GM12878 (cell line): ENCODE measurements around the gene PMM1. TPM values are rescaled to one million over a fixed set of nuclear protein-coding genes. Genes with fewer than 3 reads are reported as not detected.
"Not testable (repeated sequence)": the region's sequence is repeated elsewhere in the genome, so short reads cannot be mapped to it uniquely, and the experiment has no call there.

ENCODE experiments used
- ATAC-seq: fragments of 200-7000 bp; cut with Tn5 transposase; 3 replicates; pipeline ENCODE4 v1.9.1; 2020; ENCODE audit warnings: mild to moderate bottlenecking, moderate library complexity
- BruUV-seq: library from RNA; stranded (reverse); fragments of 400-500 nt; replicated peaks from 2 replicates; lab custom pipeline; 2021; lab: Mats Ljungman, UMichigan
- CTCF ChIA-PET: fragments of 300-600 bp; sonication (Branson Sonifier 250); formaldehyde crosslinking; extraction: SDS; loops from one replicate; lab custom pipeline; 2021; ENCODE audit warnings: inconsistent platforms; lab: Yijun Ruan, JAX
- POLR2A ChIA-PET: fragments of 350-600 bp; formaldehyde crosslinking; extraction: SDS; loops from one replicate; lab custom pipeline; 2021; ENCODE audit warnings: inconsistent platforms; lab: Charles Lee
- RAD21 ChIA-PET: fragments of 300-600 bp; sonication (Branson Sonifier 250); formaldehyde crosslinking; loops from one replicate; lab custom pipeline; 2023; ENCODE audit warnings: antibody characterized with exemption; ENCODE audit not compliant: unreplicated experiment; lab: Charles Lee
- SMC1A ChIA-PET: fragments of 300-600 bp; sonication (Branson Sonifier 250); formaldehyde crosslinking; loops from one replicate; lab custom pipeline; 2023; ENCODE audit not compliant: unreplicated experiment, uncharacterized antibody; lab: Charles Lee
- DNase-seq: peaks from one replicate; pipeline ENCODE4 v3.0.0-alpha.2; 2011; ENCODE audit warnings: low read depth, low spot score
- FAIRE-seq: peaks from 3 replicates; lab custom pipeline; 2011; peaks lifted over from hg19 to GRCh38; lab: Jason Lieb, UNC
- H2AFZ ChIP-seq: 2 replicates; pipeline ENCODE4 v1.6.0; 2011; ENCODE audit warnings: low read depth, low read length, control low read depth; ENCODE audit not compliant: control insufficient read depth
- H3K27ac ChIP-seq: 2 replicates; pipeline ENCODE4 v1.5.1; 2011; ENCODE audit warnings: control low read depth; ENCODE audit not compliant: control insufficient read depth, insufficient read depth
- H3K27me3 ChIP-seq, 2 experiments: replicated peaks in 1 of 2; 2 replicates each; pipeline versions ENCODE4 v1.6.0 to v1.6.1; 2011; ENCODE audit warnings: low read length in 1 of 2; ENCODE audit not compliant: control insufficient read depth in 2 of 2, insufficient read depth in 2 of 2
- H3K36me3 ChIP-seq, 2 experiments: 2 replicates each; pipeline ENCODE4 v1.5.1; 2011; ENCODE audit warnings: low read length in 1 of 2; ENCODE audit not compliant: control insufficient read depth in 2 of 2, insufficient read depth in 2 of 2
- H3K4me1 ChIP-seq: 2 replicates; pipeline ENCODE4 v1.6.1; 2011; ENCODE audit warnings: mild to moderate bottlenecking, low read length, moderate library complexity, mixed read lengths; ENCODE audit not compliant: control insufficient read depth, insufficient read depth
- H3K4me2 ChIP-seq: 2 replicates; pipeline ENCODE4 v1.6.0; 2011; ENCODE audit warnings: control low read depth; ENCODE audit not compliant: control insufficient read depth, insufficient read depth
- H3K4me3 ChIP-seq: fragments of 200-600 bp; sonication (generic); 2 replicates; pipeline ENCODE4 v1.5.1; 2016
- H3K79me2 ChIP-seq: 2 replicates; pipeline ENCODE4 v1.6.0; 2011; ENCODE audit warnings: low read length; ENCODE audit not compliant: control insufficient read depth, insufficient read depth
- H3K9ac ChIP-seq: 2 replicates; pipeline ENCODE4 v1.8.0; 2011; ENCODE audit warnings: low read length, control low read depth, mixed read lengths; ENCODE audit not compliant: control insufficient read depth, insufficient read depth
- H3K9me3 ChIP-seq: replicated peaks from 3 replicates; pipeline ENCODE4 v1.5.1; 2011; ENCODE audit warnings: mild to moderate bottlenecking, low read length; ENCODE audit not compliant: control insufficient read depth, insufficient read depth
- H4K20me1 ChIP-seq: 2 replicates; pipeline ENCODE4 v1.6.0; 2011; ENCODE audit not compliant: control insufficient read depth, insufficient read depth
- LARP7 ChIP-seq: fragments of 450-650 bp; IDR thresholded peaks from 2 replicates; pipeline ENCODE4 v1.6.1; 2017; ENCODE audit warnings: mild to moderate bottlenecking
- WGBS: methylation state at CpG from one replicate; pipeline ENCODE4 v1.1.6; 2016; ENCODE audit warnings: low lambda C conversion rate; ENCODE audit not compliant: insufficient replicate concordance, insufficient coverage; ENCODE audit errors: missing lambda C conversion rate; 5-methylcytosine and 5-hydroxymethylcytosine counted together
- in situ Hi-C: fragments of 300-500 bp; cut with MboI; formaldehyde crosslinking; loops from 9 replicates; pipeline ENCODE4 v1.14.3; 2018; ENCODE audit warnings: mixed read lengths
- intact Hi-C: fragments of 100-400 bp; cut with micrococcal nuclease; formaldehyde crosslinking; loops from one replicate; pipeline ENCODE4 v1.14.2; 2022; ENCODE audit not compliant: unreplicated experiment
- polyA plus RNA-seq, 11 experiments: library from polyadenylated mRNA; depleted of rRNA in 4 of 11; unstranded in 6 of 11; stranded (reverse) in 5 of 11; fragments of >200 nt; fragmentation: Nextera tagmentation in 4 of 11; fragmentation: Illumina TruSeq in 1 of 11; extraction: Ambion mirVana in 4 of 11; extraction: Trizol in 1 of 11; gene quantifications; 1 replicate in 1 of 11; 2 replicates in 10 of 11; pipeline versions ENCODE4 v1.2.1 to v1.2.3, GENCODE V29; 2011 to 2016; ENCODE audit warnings: inconsistent platforms in 2 of 11, missing spikeins in 2 of 11, low read depth in 1 of 11
- total RNA-seq, 4 experiments: library from RNA; depleted of rRNA in 3 of 4; stranded (reverse); fragments of >200 nt in 3 of 4; fragmentation: Illumina TruSeq in 1 of 4; extraction: Trizol in 1 of 4; gene quantifications; 2 replicates each; pipeline versions ENCODE4 v1.2.1 to v1.2.3, GENCODE V29; 2013 to 2021
- TF ChIP-seq, protein P1 (sequence below): fragments of 150-350 bp; IDR thresholded peaks from 2 replicates; pipeline ENCODE4 v1.6.1; 2016; ENCODE audit warnings: low read depth, low read length
- TF ChIP-seq, protein P2 (sequence below): fragments of 450-650 bp; IDR thresholded peaks from 2 replicates; pipeline ENCODE4 v1.6.1; 2016; ENCODE audit warnings: mild to moderate bottlenecking, moderate library complexity, borderline replicate concordance

PMM1 gene
- total and polyA plus RNA-seq, 10 of the 15 experiments (the other 5 are each of a cell fraction or from before 2014, with no cell fraction given), result 8.2 to 32.2 (median 16.9) TPM

GRCh38 chr22:41631115-41631514 is 41.5 kb upstream of the PMM1 start:
- ATAC-seq, SMC1A ChIA-PET, intact Hi-C loops, H3K4me3 ChIP-seq, DNase-seq, BruUV-seq, H3K4me2 ChIP-seq, in situ Hi-C loops, H3K79me2 ChIP-seq, H3K9ac ChIP-seq, CTCF ChIA-PET, H4K20me1 ChIP-seq, RAD21 ChIA-PET, H3K27me3 ChIP-seq, H2AFZ ChIP-seq, H3K4me1 ChIP-seq, POLR2A ChIA-PET, H3K9me3 ChIP-seq, FAIRE-seq, H3K27ac ChIP-seq: not testable (repeated sequence)
- WGBS, result 95% methylated on average over 18 of the region's 28 CpGs
- H3K36me3 ChIP-seq, result peaks cover 6 to 20% of the 10 kb centered on the region in 2 experiments

- no peak overlapping the region for H3K4me2 ChIP-seq
- H3K4me1 ChIP-seq, result no peaks in the 10 kb centered on the region
- FAIRE-seq, result no peak
- no peak overlapping the region for H2AFZ ChIP-seq
- H3K9me3 ChIP-seq, result no peaks in the 10 kb centered on the region
- TF ChIP-seq, protein P1, sequence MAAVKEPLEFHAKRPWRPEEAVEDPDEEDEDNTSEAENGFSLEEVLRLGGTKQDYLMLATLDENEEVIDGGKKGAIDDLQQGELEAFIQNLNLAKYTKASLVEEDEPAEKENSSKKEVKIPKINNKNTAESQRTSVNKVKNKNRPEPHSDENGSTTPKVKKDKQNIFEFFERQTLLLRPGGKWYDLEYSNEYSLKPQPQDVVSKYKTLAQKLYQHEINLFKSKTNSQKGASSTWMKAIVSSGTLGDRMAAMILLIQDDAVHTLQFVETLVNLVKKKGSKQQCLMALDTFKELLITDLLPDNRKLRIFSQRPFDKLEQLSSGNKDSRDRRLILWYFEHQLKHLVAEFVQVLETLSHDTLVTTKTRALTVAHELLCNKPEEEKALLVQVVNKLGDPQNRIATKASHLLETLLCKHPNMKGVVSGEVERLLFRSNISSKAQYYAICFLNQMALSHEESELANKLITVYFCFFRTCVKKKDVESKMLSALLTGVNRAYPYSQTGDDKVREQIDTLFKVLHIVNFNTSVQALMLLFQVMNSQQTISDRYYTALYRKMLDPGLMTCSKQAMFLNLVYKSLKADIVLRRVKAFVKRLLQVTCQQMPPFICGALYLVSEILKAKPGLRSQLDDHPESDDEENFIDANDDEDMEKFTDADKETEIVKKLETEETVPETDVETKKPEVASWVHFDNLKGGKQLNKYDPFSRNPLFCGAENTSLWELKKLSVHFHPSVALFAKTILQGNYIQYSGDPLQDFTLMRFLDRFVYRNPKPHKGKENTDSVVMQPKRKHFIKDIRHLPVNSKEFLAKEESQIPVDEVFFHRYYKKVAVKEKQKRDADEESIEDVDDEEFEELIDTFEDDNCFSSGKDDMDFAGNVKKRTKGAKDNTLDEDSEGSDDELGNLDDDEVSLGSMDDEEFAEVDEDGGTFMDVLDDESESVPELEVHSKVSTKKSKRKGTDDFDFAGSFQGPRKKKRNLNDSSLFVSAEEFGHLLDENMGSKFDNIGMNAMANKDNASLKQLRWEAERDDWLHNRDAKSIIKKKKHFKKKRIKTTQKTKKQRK, result no peak
- TF ChIP-seq, protein P2, sequence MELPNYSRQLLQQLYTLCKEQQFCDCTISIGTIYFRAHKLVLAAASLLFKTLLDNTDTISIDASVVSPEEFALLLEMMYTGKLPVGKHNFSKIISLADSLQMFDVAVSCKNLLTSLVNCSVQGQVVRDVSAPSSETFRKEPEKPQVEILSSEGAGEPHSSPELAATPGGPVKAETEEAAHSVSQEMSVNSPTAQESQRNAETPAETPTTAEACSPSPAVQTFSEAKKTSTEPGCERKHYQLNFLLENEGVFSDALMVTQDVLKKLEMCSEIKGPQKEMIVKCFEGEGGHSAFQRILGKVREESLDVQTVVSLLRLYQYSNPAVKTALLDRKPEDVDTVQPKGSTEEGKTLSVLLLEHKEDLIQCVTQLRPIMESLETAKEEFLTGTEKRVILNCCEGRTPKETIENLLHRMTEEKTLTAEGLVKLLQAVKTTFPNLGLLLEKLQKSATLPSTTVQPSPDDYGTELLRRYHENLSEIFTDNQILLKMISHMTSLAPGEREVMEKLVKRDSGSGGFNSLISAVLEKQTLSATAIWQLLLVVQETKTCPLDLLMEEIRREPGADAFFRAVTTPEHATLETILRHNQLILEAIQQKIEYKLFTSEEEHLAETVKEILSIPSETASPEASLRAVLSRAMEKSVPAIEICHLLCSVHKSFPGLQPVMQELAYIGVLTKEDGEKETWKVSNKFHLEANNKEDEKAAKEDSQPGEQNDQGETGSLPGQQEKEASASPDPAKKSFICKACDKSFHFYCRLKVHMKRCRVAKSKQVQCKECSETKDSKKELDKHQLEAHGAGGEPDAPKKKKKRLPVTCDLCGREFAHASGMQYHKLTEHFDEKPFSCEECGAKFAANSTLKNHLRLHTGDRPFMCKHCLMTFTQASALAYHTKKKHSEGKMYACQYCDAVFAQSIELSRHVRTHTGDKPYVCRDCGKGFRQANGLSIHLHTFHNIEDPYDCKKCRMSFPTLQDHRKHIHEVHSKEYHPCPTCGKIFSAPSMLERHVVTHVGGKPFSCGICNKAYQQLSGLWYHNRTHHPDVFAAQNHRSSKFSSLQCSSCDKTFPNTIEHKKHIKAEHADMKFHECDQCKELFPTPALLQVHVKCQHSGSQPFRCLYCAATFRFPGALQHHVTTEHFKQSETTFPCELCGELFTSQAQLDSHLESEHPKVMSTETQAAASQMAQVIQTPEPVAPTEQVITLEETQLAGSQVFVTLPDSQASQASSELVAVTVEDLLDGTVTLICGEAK, result no peak
- no peak for TF ChIP-seq LARP7
- intact Hi-C loops (no loop called here), in situ Hi-C loops (no loop called here)
- DNase-seq, result no peak
- H4K20me1 ChIP-seq, result peaks cover 4% of the 10 kb centered on the region; the same call in 1 of the 2 replicates
- RAD21 ChIA-PET, result no interaction called here
- POLR2A ChIA-PET, result interaction anchor here (0.5 kb wide), 1 partner anchor 13 kb away, joined by 7 read pairs; no protein-coding TSS in a partner anchor
- SMC1A ChIA-PET, result interaction anchor here (1.0 kb wide), 1 partner anchor 14 kb away, joined by 4 read pairs; no protein-coding TSS in a partner anchor
- H3K36me3 ChIP-seq, result peaks cover 4 to 20% of the 10 kb centered on the region in 2 experiments
- ATAC-seq, result no peak
- WGBS, result 98% methylated on average over 7 of the region's 7 CpGs
- BruUV-seq, result no TSS peak
- CTCF ChIA-PET, result interaction anchor here (0.7 kb wide), 1 partner anchor 36 kb away, joined by 4 read pairs; the partner anchor contains the start of gene PMM1
- H3K9ac ChIP-seq, result no peak overlapping the region
- no peak overlapping the region for H3K4me3 ChIP-seq
- no peak overlapping the region for H3K27ac ChIP-seq
- H3K79me2 ChIP-seq, result peaks cover 25% of the 10 kb centered on the region
- no peaks in the 10 kb centered on the region for H3K27me3 ChIP-seq
Measured at GRCh38 chr22:41625577-41625976, 35.9 kb upstream of the PMM1 start.
